Stimulated activated CD8-positive, alpha-beta memory T cell treated with anti-CD3 and anti-CD28 coated beads, Interleukin-7, amount 100 ng/mL, for 48 hours (primary cell): Measurements from ENCODE around the gene PRDX2.

Experiments used
- DNase-seq, 2 donors: peaks; one replicate each; pipeline ENCODE4 v3.0.0-alpha.2; 2020; ENCODE audit warnings: low read depth in 1 of 2; ENCODE audit errors: extremely low read depth in 1 of 2

The PRDX2 gene

GRCh38 chr19:12756150-12756883 is 45.3 kb downstream of the PRDX2 start:
- no peak for DNase-seq

GRCh38 chr19:12754465-12755196 is 47.0 kb downstream of the PRDX2 start:
- no peak for DNase-seq

- DNase-seq = no peak
Observed at GRCh38 chr19:12752056-12752781, 49.4 kb downstream of the PRDX2 start.

GRCh38 chr19:12751635-12752034 is 50.0 kb downstream of the PRDX2 start, which contains the start of gene BEST2:
Gene BEST2, plus strand, starts transcription at chr19:12751791. Its CDS starts 802 bp downstream, at chr19:12752593.
- DNase-seq = no peak

GRCh38 chr19:12750851-12751250 is 50.7 kb downstream of the PRDX2 start:
- no peak for DNase-seq

- DNase-seq = no peak
Observed at GRCh38 chr19:12749938-12750521, 51.6 kb downstream of the PRDX2 start.

GRCh38 chr19:12748489-12748888 is 53.1 kb downstream of the PRDX2 start:
- no peak for DNase-seq
